ENCODE data around the gene MICAL3.

Gene MICAL3

GRCh38 chr22:17966403-17966717 lies 58.0 kb downstream of the MICAL3 start:
- DNase-seq = no peak

- no peak for DNase-seq
These were observed 58.6 kb downstream of the MICAL3 start for GRCh38 chr22:17965538-17966402.

- no peak for DNase-seq
These were observed 59.7 kb downstream of the MICAL3 start for GRCh38 chr22:17964643-17965042.

- DNase-seq = no peak
These were observed 60.2 kb downstream of the MICAL3 start for GRCh38 chr22:17964156-17964555.

- no peak for DNase-seq
These were observed 61.3 kb downstream of the MICAL3 start for GRCh38 chr22:17963015-17963414.

- DNase-seq = no peak
These were observed 62.2 kb downstream of the MICAL3 start for GRCh38 chr22:17962168-17962567.

- no peak for DNase-seq
These were observed 63.0 kb downstream of the MICAL3 start for GRCh38 chr22:17961446-17961729.

- DNase-seq = no peak
These were observed 63.5 kb downstream of the MICAL3 start for GRCh38 chr22:17960695-17961445.

GRCh38 chr22:17960011-17960410 lies 64.3 kb downstream of the MICAL3 start:
- DNase-seq = no peak

GRCh38 chr22:17958166-17958565 lies 66.2 kb downstream of the MICAL3 start:
- DNase-seq = no peak

- no peak for DNase-seq
These were observed 66.7 kb downstream of the MICAL3 start for GRCh38 chr22:17957693-17958092.

GRCh38 chr22:17957204-17957603 lies 67.2 kb downstream of the MICAL3 start:
- no peak for DNase-seq

GRCh38 chr22:17956630-17957029 lies 67.7 kb downstream of the MICAL3 start:
- no peak for DNase-seq

- DNase-seq = no peak
These were observed 68.6 kb downstream of the MICAL3 start for GRCh38 chr22:17955590-17956379.

- no peak for DNase-seq
These were observed 69.3 kb downstream of the MICAL3 start for GRCh38 chr22:17954860-17955587.

- DNase-seq = no peak
These were observed 70.0 kb downstream of the MICAL3 start for GRCh38 chr22:17954200-17954859.

- DNase-seq = no peak
These were observed 71.2 kb downstream of the MICAL3 start for GRCh38 chr22:17953147-17953546.

- no peak for DNase-seq
These were observed 72.0 kb downstream of the MICAL3 start for GRCh38 chr22:17952273-17952801.

- DNase-seq = no peak
These were observed 73.0 kb downstream of the MICAL3 start for GRCh38 chr22:17951315-17951714.

- no peak for DNase-seq
These were observed 73.6 kb downstream of the MICAL3 start for GRCh38 chr22:17950651-17951214.

GRCh38 chr22:17949642-17950473 lies 74.5 kb downstream of the MICAL3 start:
- DNase-seq = no peak

Measured in stimulated activated naive CD4-positive, alpha-beta T cell (primary cell).